Stimulated activated CD4-positive, alpha-beta T cell treated with anti-CD3 and anti-CD28 coated beads, Interleukin-1b, Interleukin-23, amount 100 ng/mL, for 1 hour (primary cell): Measurements from ENCODE around the gene MTREX.

ENCODE experiments used
- DNase-seq, 2 donors: peaks; one replicate each; pipeline ENCODE4 v3.0.0-alpha.2; 2020; ENCODE audit warnings: low read depth in 2 of 2

The MTREX gene

GRCh38 chr5:55429221-55429612 lies 121.4 kb downstream of the MTREX start:
- no peak for DNase-seq

GRCh38 chr5:55429613-55430253 lies 121.9 kb downstream of the MTREX start:
- DNase-seq, result no peak

GRCh38 chr5:55432549-55432948 lies 124.8 kb downstream of the MTREX start:
- no peak for DNase-seq

- no peak for DNase-seq
Measured at GRCh38 chr5:55437452-55437851, 129.7 kb downstream of the MTREX start.

- no peak for DNase-seq
Measured at GRCh38 chr5:55437859-55438206, 130.0 kb downstream of the MTREX start.

GRCh38 chr5:55438998-55439397 lies 131.2 kb downstream of the MTREX start:
- DNase-seq, result no peak

- DNase-seq, result no peak
Measured at GRCh38 chr5:55440188-55440646, 132.4 kb downstream of the MTREX start.

GRCh38 chr5:55441107-55441771 lies 133.4 kb downstream of the MTREX start:
- DNase-seq, result no peak

- no peak for DNase-seq
Measured at GRCh38 chr5:55441954-55442353, 134.2 kb downstream of the MTREX start.

GRCh38 chr5:55445791-55446190 lies 138.0 kb downstream of the MTREX start:
- no peak for DNase-seq

GRCh38 chr5:55446640-55447351 lies 139.0 kb downstream of the MTREX start:
- no peak for DNase-seq

- no peak for DNase-seq
Measured at GRCh38 chr5:55450050-55450765, 142.4 kb downstream of the MTREX start.

- DNase-seq, result no peak
Measured at GRCh38 chr5:55451976-55452375, 144.2 kb downstream of the MTREX start.

- DNase-seq, result no peak
Measured at GRCh38 chr5:55453211-55453610, 145.4 kb downstream of the MTREX start.

GRCh38 chr5:55454282-55454681 lies 146.5 kb downstream of the MTREX start:
- no peak for DNase-seq

GRCh38 chr5:55456216-55456895 lies 148.6 kb downstream of the MTREX start:
- no peak for DNase-seq

- DNase-seq, result no peak
Measured at GRCh38 chr5:55459572-55459971, 151.8 kb downstream of the MTREX start.

- DNase-seq, result no peak
Measured at GRCh38 chr5:55463613-55464012, 155.8 kb downstream of the MTREX start.

GRCh38 chr5:55467862-55468551 lies 160.2 kb downstream of the MTREX start:
- DNase-seq, result no peak

GRCh38 chr5:55469839-55470238 lies 162.1 kb downstream of the MTREX start:
- DNase-seq, result no peak

- DNase-seq, result no peak
Measured at GRCh38 chr5:55470282-55470681, 162.5 kb downstream of the MTREX start.
